KOPT-K1 (cell line): Measurements from ENCODE around the gene VTI1A.
"Not testable (repeated sequence)": the region's sequence is repeated elsewhere in the genome, so short reads cannot be mapped to it uniquely, and the experiment has no call there.

Experiments
- H3K27ac ChIP-seq: fragments of 200-600 bp; sonication (generic); 2 replicates; pipeline ENCODE4 v1.5.1; 2016; ENCODE audit warnings: antibody characterized with exemption, mild to moderate bottlenecking, low read depth, low read length; ENCODE audit not compliant: poor library complexity, severe bottlenecking
- H3K36me3 ChIP-seq: fragments of 200-600 bp; sonication (generic); 2 replicates; pipeline ENCODE4 v1.5.1; 2017; ENCODE audit warnings: antibody characterized with exemption, mild to moderate bottlenecking, low read length, moderate library complexity; ENCODE audit not compliant: insufficient read depth
- H3K9me3 ChIP-seq: fragments of 200-600 bp; sonication (generic); 2 replicates; pipeline ENCODE4 v1.5.1; 2017; ENCODE audit warnings: antibody characterized with exemption, low read length, mild to moderate bottlenecking; ENCODE audit not compliant: insufficient read depth, poor library complexity, severe bottlenecking

The VTI1A gene

DNA sequence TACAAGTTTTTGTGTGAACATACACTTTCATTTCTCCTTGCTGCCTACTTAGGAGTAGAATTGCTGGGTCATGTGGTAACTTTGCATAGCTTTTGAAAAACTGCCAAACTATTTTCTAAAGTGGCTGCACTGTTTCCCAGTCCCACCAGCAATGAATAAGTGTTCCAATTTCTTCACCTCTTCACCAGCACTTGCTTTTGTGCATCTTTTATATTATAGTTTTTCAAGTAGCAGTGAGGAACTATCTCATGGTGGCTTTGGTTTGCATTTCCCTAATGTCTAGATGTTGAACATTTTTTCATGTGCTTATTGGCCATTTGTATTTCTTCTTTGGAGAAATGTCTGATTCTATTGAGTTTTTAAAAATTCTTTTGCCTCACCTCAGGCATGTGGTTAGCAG is 273.2 kb downstream of the VTI1A start:
- no peak overlapping the region for H3K27ac ChIP-seq
- no peaks in the 10 kb centered on the region for H3K36me3 ChIP-seq
- no peaks in the 10 kb centered on the region for H3K9me3 ChIP-seq

DNA sequence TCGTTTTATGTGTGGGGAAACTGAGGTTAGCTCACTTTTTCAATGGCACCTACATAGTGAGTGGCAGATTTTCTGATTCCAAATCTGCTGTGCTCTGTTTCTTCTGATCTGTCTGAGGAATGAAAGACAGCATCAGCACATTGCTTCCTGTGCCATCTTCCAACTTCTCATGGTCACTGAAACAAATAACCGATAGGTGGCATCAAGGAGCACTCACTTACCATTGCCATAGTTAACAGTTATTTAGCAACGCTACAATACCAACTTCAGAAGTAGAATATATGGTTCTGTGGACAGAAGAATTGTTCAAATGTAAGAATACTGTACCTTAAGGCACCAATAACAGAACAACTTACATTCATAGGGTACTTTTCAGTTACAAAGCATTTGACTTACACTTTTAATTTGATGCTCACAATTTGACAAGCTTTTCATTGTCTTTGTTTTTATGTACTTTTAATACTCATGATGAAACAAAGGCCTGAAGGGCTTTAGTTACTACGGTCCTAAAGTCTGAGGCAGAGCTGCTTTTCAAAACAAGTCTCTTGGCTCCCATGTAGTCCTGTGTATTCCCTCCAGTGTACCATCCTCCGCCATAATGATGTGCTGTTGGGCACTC is 274.2 kb downstream of the VTI1A start:
- no peak overlapping the region for H3K27ac ChIP-seq

DNA sequence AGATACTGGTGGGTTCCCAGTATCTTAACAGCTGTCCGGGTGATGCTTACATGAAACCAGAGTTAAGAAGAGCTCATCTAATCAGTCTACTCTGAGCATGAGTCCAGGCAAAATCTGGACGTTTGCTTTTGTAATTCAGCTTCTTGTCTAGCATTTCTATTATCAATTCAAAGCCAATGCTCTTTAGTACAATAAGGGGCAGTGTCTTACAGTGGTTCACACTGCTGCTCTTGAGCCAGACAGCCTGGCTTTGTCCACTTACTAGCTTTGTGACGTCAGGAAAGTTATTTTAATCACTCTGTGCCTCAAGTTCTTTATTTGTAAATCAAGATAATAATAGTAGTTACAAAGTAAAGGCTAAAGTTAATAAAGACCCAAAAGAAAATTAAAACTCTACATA is 275.7 kb downstream of the VTI1A start:
- no peak overlapping the region for H3K27ac ChIP-seq
- H3K9me3 ChIP-seq: no peaks in the 10 kb centered on the region
- no peaks in the 10 kb centered on the region for H3K36me3 ChIP-seq

More for the DNA sequence above, 274.2 kb downstream of the VTI1A start:
- no peaks in the 10 kb centered on the region for H3K9me3 ChIP-seq
- no peaks in the 10 kb centered on the region for H3K36me3 ChIP-seq

DNA sequence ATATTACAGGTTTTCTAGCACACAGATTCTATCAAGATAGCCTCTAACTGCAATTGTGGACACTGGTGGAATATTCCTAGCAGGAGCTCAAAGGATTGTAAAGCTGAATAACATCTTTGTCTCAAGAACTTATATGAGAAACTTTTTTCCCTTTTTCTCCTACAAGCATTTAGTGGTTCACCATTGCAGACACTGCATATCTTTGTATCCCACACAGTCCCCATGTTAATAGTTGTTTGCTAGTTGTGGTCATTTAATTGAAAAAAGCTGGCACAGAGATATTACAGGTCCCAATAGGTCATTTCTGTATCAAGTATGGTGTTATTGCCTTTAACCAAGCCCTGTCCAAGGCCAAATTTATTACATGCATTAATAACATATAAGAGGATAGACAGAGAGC is 276.9 kb downstream of the VTI1A start:
- no peaks in the 10 kb centered on the region for H3K9me3 ChIP-seq
- no peak overlapping the region for H3K27ac ChIP-seq
- no peaks in the 10 kb centered on the region for H3K36me3 ChIP-seq

DNA sequence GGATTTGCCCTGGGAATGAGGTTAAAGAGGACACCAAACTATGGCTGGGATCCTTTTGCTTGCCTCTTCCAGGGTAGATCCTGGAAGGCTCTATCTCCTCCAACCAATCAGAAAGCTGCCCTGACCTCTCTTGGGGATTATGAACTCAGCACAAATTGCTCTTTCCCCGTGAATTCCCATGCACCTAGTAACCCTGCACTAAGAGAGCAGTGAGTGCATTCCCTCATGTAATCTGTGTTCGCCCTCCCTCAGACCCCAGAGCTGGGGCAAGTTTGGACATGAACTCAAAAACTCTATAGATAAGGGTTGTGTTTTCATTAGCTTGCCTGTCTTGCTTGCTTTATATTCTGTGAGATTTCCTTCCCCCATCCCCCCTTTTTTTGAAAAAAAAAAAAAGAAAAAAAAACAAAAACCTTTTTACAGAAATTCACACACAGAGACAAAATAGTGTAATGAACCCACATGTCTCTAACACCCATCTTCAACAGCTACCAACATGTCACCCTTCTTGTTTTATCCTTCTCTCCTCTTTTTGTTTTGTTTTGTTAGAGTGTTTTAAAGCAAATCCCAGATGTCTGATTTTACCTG is 277.5 kb downstream of the VTI1A start:
- no peaks in the 10 kb centered on the region for H3K9me3 ChIP-seq
- H3K27ac ChIP-seq: no peak overlapping the region
- H3K36me3 ChIP-seq: no peaks in the 10 kb centered on the region

DNA sequence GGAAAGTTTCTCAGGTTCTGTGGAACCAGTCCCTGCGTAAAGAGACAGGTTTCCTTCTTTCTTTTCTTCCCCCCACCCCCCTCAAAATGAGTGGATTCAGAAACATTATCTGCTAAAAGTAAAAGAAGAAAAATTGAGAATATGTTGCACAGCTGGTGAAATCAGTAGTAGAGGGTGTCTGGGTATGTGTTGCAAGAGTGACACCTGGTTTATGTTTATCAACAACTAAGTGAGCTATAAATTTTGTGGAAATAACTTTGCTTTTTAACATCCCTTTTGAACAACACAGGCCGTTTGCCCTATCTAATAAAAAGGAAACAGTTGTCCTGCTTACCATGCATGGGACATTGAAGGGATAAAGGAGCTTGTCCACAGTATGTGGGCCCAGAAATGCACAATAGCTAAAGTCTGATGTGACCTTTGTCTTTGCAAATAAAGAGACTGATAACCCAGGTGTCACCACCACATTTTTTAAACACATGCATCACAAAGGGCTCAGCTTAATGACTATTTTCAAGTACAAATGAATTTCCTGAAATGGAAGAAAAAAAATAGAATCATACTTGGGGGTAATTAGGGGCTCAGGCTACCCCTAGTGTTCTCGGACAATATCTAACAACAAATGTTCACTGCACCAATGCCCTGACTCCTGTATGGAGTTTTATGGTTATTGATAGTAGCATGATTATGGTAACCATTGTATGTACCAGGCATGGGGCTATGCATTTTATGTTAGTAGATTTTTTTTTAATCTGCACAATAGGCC is 281.3 kb downstream of the VTI1A start:
- H3K36me3 ChIP-seq: no peaks in the 10 kb centered on the region
- H3K27ac ChIP-seq: no peak overlapping the region
- no peaks in the 10 kb centered on the region for H3K9me3 ChIP-seq

DNA sequence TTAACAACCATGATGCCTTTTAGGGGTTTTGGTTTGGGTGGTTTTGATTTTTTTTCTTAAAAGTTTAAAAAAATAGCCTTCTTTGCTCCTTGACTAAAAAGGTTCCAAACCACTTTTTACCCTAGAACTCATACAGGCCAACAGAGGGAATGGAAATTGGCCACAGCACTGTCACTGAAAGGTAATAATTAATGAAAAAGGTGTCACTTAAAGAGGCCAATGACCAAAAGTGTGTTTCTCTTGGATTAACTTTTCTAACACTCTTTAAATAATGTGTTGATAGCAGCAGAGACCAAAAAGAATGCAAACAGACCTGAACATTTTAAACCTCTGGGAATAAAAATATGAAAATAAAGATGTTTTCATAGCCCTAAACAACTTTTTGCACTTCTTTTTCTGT is 282.0 kb downstream of the VTI1A start:
- H3K9me3 ChIP-seq: no peaks in the 10 kb centered on the region
- no peak overlapping the region for H3K27ac ChIP-seq
- no peaks in the 10 kb centered on the region for H3K36me3 ChIP-seq

DNA sequence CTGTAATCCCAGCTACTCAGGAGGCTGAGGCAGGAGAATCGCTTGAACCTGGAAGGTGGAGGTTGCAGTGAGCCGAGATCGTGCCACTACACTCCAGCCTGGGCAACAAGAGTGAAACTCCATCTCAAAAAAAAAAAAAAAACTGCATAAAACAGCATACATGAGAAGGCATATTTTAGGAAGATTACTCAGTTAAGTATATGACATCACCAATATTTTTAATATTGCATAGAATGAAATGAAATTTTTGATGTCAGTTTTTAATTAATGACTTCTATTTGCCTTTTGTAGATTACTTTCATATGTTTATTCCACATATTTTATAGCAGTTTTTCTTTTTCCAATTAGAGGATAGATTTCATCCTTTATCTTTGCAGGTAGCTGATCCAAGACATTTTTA is 284.4 kb downstream of the VTI1A start:
- not testable (repeated sequence) for H3K36me3 ChIP-seq, H3K9me3 ChIP-seq, H3K27ac ChIP-seq

DNA sequence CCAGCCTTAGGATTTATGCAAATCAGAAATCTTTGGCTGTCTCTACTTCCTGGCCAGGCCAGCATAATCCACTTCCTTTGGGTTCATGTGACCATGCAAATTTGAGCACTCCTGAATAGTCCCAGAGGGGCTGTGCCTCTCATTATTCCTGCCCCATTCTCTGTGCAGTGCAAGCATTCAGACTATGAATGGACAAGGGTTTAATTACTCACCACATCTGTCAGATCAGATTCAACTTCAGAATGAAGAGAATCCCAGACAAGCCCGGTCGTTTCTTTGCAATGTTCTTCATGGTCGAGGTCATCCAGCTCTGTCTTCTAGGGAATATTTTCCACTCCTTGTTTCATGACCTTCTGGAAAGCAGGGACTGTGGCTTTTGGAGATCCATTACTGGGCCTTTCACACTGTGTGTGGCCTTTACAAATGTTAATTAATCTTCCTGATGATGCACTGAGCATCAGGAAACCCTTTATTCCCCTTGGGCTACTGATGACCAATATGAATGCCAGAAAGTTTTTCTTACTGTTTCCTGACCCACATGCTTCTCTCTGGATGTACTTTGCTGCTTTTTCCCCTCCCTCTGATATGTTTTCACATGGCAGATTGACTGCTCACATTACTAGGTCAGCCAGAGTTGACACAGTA is 285.4 kb downstream of the VTI1A start:
- H3K36me3 ChIP-seq: no peaks in the 10 kb centered on the region
- no peak overlapping the region for H3K27ac ChIP-seq
- H3K9me3 ChIP-seq: no peaks in the 10 kb centered on the region

DNA sequence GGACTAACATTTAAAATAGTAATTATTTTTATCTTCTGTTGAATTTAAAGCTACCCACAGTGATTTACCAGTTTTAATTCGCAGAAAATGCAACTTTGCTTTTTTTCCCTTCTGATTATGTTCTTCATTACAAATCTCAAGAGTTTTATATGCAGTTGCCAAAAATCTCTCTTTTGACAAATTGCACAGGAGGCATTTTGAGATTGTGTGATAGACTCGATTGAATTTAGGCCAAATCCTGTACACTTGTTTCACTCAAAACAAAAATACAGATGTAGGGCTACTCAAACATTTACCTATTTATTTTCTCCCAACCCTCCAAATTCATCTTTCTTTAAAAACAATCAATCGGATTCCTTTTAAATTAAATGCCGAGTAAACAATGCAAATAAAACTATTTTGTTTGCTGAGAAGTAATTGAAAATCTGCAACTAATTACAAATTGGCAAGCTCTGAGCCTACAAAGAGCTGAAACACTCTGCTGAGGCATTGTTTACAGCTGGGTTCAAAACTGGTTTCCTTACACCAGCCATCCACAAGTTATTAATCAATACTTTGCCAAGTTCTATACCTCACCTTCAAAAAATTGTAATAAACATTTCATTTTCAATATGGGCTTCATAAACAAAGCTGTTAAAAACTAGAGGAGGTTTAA is 288.2 kb downstream of the VTI1A start:
- no peaks in the 10 kb centered on the region for H3K36me3 ChIP-seq
- no peak overlapping the region for H3K27ac ChIP-seq
- H3K9me3 ChIP-seq: no peaks in the 10 kb centered on the region

DNA sequence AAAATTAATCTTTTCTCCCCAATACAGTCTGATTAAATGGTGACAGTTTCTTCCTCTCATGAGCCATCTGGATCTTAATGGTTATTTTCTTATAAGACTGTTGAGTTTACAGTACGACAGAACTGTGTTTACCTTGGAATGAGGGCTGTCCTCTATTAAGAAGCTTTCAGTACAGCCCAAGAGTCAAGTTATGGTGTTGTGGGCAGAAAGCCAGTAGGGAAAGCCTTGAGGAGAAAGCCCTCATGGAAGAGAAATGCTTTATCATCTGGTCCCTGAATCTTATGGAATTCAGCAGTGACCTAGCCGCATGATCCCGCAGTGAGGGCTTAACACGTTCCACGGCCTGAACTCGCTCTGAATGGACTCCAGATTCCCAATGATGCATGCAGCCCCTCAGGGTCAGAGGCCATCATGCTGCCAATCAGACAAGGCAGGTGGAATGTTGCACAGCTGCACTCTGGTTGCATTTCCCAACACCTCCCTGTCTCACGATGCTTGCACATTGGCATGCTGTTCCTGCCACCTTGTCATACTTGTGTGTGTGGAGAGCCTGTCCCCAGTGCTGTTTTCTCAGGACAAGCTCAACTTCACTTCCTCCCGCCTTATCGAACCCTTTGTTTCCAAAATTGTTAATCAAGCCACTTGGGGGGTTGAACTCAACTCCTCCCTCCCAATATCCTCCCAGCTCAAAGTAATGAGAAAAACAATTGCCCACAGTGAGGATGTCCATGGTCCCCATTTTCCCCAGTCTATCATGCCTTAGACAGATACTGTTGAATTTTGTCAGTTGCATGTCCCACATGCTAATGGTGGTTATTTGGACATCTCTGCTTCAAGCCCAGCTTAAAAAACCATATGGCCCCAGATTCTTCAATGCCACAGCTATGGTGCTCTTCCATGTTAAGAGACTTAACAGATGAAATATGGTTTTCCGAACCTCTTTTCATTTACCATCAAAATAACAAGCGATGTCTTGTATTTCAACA is 291.9 kb downstream of the VTI1A start:
- H3K9me3 ChIP-seq: no peaks in the 10 kb centered on the region
- no peaks in the 10 kb centered on the region for H3K36me3 ChIP-seq
- H3K27ac ChIP-seq: no peak overlapping the region

DNA sequence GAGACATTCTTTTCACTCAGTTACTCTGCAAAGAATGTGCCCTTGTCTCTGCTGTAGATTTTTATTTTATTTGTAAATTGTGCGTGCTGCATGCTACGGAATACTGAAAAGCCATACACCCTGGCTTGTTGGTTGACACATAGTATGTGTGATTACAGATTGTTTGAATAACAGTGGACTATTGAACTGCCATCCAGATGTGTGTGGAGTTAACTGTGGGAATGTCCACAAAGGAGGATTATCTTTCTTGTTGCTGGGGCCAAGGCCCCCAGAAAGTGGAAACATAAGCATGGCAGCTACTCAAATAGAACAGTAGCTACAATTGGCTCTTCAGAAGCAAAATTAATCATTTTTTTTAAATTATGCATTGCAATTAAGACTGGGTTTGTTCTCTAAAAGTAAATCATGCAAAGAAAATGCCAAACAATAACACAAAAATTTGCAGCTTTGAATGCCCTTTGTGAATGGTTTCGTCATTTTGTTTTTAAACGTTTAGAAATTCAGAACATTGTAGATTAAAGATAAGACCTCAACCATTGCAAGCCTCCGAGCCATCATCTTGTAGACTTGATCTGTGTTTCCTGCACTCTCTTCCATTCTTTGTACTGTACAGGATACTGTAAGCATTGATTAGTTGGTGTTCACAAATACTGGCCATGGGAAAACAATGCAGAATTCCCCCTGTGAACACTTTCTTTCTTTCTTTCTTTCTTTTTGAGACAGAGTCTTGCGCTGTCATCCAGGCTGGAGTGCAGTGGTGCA is 292.8 kb downstream of the VTI1A start:
- Histone ChIP-seq H3K36me3 (no peaks in the 10 kb centered on the region), H3K27ac (no peak overlapping the region), H3K9me3 (no peaks in the 10 kb centered on the region)

DNA sequence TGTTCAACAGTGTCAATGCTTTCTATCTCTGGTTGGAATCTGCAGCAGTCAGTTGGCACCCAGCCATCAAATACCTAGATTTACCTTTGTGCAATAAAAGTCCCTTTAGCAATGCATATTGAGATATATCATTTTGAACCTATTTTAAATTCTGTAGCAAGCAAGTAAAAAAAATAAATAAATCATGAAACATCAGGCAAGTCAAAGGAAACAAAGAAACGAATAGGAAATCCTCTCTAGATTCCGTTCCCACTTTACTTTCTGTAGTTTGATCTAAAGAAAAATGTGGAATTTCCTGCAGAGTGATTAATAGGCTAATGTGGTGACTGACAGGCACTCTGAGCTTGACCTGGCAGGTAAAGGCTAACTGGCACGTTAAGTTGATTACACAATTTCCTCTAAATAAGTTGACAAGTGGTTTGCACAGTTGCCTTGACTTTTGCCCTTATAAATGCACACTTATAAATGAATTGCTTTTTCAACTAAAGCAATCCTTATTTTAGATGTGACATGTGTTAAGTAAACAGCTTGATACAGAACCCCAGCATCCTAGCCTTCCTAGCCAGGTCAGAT is 294.9 kb downstream of the VTI1A start:
- no peak overlapping the region for H3K27ac ChIP-seq
- H3K9me3 ChIP-seq: no peaks in the 10 kb centered on the region
- no peaks in the 10 kb centered on the region for H3K36me3 ChIP-seq
